BJ (cell line): ENCODE results near the gene RFX2. TPM values are rescaled to one million over a fixed set of nuclear protein-coding genes. Genes with fewer than 3 reads are reported as not detected.
"Not testable (repeated sequence)": the region's sequence is repeated elsewhere in the genome, so short reads cannot be mapped to it uniquely, and the experiment has no call there.

ENCODE experiments used
- CTCF ChIA-PET: fragments of 350-600 bp; formaldehyde crosslinking; extraction: SDS; loops from one replicate; lab custom pipeline; 2021; ENCODE audit warnings: antibody characterized with exemption, inconsistent platforms; lab: Yijun Ruan, JAX
- POLR2A ChIA-PET: fragments of 300-600 bp; sonication (Branson Sonifier 250); formaldehyde crosslinking; extraction: SDS; loops from one replicate; lab custom pipeline; 2021; ENCODE audit warnings: antibody characterized with exemption; lab: Charles Lee
- DNase-seq: peaks from one replicate; pipeline ENCODE4 v3.0.0-alpha.2; 2011; ENCODE audit warnings: low read depth
- H3K27me3 ChIP-seq: 2 replicates; pipeline ENCODE4 v1.6.0; 2011; ENCODE audit warnings: low read length; ENCODE audit not compliant: control insufficient read depth, insufficient read depth
- H3K36me3 ChIP-seq: 2 replicates; pipeline ENCODE4 v1.5.1; 2011; ENCODE audit warnings: low read length; ENCODE audit not compliant: control insufficient read depth, insufficient read depth
- H3K4me3 ChIP-seq: 2 replicates; pipeline ENCODE4 v1.5.1; 2011; ENCODE audit warnings: low read depth, mild to moderate bottlenecking, control low read depth, low read length
- CTCF ChIP-seq: IDR thresholded peaks from 2 replicates; pipeline ENCODE4 v1.5.1; 2011; ENCODE audit warnings: low read depth, mild to moderate bottlenecking, control low read depth, inconsistent platforms, low read length, moderate library complexity; ENCODE audit not compliant: insufficient read depth
- polyA plus RNA-seq: library from polyadenylated mRNA; depleted of rRNA; stranded (reverse); fragments of >200 nt; gene quantifications from 2 replicates; pipeline ENCODE4 v1.2.3, GENCODE V29; 2011

RFX2 gene
- polyA plus RNA-seq, 1 experiment = 5.7 TPM

- Histone ChIP-seq H3K4me3 (peak overlapping the region; percentile 68), H3K36me3 (no peaks in the 10 kb centered on the region), H3K27me3 (no peaks in the 10 kb centered on the region)
- ChIA-PET POLR2A (no interaction called here), CTCF (interaction anchor here (0.5 to 1.6 kb wide), 7 partner anchors 17 to 313 kb away, joined by 3 to 5 read pairs (median 3); no protein-coding TSS in a partner anchor)
- DNase-seq = no peak
- TF ChIP-seq CTCF = no peak
Measured at GRCh38 chr19:6108721-6109633, 1.3 kb downstream of the RFX2 start.

GRCh38 chr19:6106643-6107294 is 3.5 kb downstream of the RFX2 start:
- CTCF ChIA-PET = interaction anchor here (0.8 to 1.4 kb wide), 2 partner anchors 20 to 58 kb away, joined by 3 to 4 read pairs; no protein-coding TSS in a partner anchor
- H3K36me3 ChIP-seq, H3K27me3 ChIP-seq, H3K4me3 ChIP-seq, POLR2A ChIA-PET, DNase-seq: not testable (repeated sequence)

GRCh38 chr19:6105444-6105843 is 4.9 kb downstream of the RFX2 start:
- no peak overlapping the region for H3K4me3 ChIP-seq
- no peak for DNase-seq
- H3K27me3 ChIP-seq = no peaks in the 10 kb centered on the region
- CTCF ChIA-PET = interaction anchor here (0.8 to 2.6 kb wide), 5 partner anchors 13 to 57 kb away, joined by 3 to 12 read pairs (median 5); no protein-coding TSS in a partner anchor
- POLR2A ChIA-PET = no interaction called here
- 0 out of 2 replicates have a peak, but pooled peaks cover 1% of the 10 kb centered on the region for H3K36me3 ChIP-seq
- no peak for TF ChIP-seq CTCF

- no peaks in the 10 kb centered on the region for H3K27me3 ChIP-seq
- ChIA-PET POLR2A (interaction anchor here (1.0 kb wide), 1 partner anchor 11 kb away, joined by 4 read pairs; no protein-coding TSS in a partner anchor), CTCF (interaction anchor here (0.7 to 2.6 kb wide), 3 partner anchors 8 to 55 kb away, joined by 3 to 12 read pairs (median 5); no protein-coding TSS in a partner anchor)
- TF ChIP-seq CTCF = no peak
- H3K36me3 ChIP-seq = 0 out of 2 replicates have a peak, but pooled peaks cover 1% of the 10 kb centered on the region
- DNase-seq = no peak
- H3K4me3 ChIP-seq = no peak overlapping the region
Measured at GRCh38 chr19:6103894-6104293, 6.4 kb downstream of the RFX2 start.

GRCh38 chr19:6103217-6103644 is 7.1 kb downstream of the RFX2 start:
- ChIA-PET POLR2A (interaction anchor here (1.0 kb wide), 1 partner anchor 11 kb away, joined by 4 read pairs; no protein-coding TSS in a partner anchor), CTCF (interaction anchor here (1.8 to 2.6 kb wide), 3 partner anchors 10 to 55 kb away, joined by 5 to 12 read pairs (median 8); no protein-coding TSS in a partner anchor)
- peak; percentile 75 for DNase-seq
- TF ChIP-seq CTCF = no peak
- Histone ChIP-seq H3K4me3 (no peak overlapping the region), H3K36me3 (0 out of 2 replicates have a peak, but pooled peaks cover 1% of the 10 kb centered on the region), H3K27me3 (no peaks in the 10 kb centered on the region)
